HepG2 (cell line): Measurements from ENCODE around the gene MMP17. TPM values are rescaled to one million over a fixed set of nuclear protein-coding genes. Genes with fewer than 3 reads are reported as not detected.

Experiments used
- CC2D1A ChIP-seq: sonication (generic); formaldehyde crosslinking; IDR thresholded peaks from 2 replicates; pipeline ENCODE4 v1.8.1; 2023; ENCODE audit warnings: mild to moderate bottlenecking, missing genetic modification reagents
- DBP ChIP-seq: sonication (generic); formaldehyde crosslinking; IDR thresholded peaks from 2 replicates; pipeline ENCODE4 v1.4.0; 2020; ENCODE audit warnings: missing genetic modification reagents; ENCODE audit errors: not compliant biosample characterization
- DMAP1 ChIP-seq: IDR thresholded peaks from 2 replicates; pipeline ENCODE4 v1.6.1; 2016
- GPN1 ChIP-seq: sonication (generic); formaldehyde crosslinking; IDR thresholded peaks from 2 replicates; pipeline ENCODE4 v1.5.1; 2020; ENCODE audit warnings: missing genetic modification reagents, borderline replicate concordance
- HES4 ChIP-seq: sonication (generic); formaldehyde crosslinking; IDR thresholded peaks from 2 replicates; pipeline ENCODE4 v1.9.0; 2021; ENCODE audit warnings: mild to moderate bottlenecking, missing genetic modification reagents, borderline replicate concordance
- HOXD1 ChIP-seq: sonication (generic); formaldehyde crosslinking; IDR thresholded peaks from 2 replicates; pipeline ENCODE4 v1.5.0; 2020; ENCODE audit warnings: missing genetic modification reagents
- MAFF ChIP-seq: IDR thresholded peaks from 2 replicates; pipeline ENCODE4 v1.6.1; 2011; ENCODE audit warnings: low read depth, low read length, improper control_type of control experiment
- RAD21 ChIP-seq: fragments of 450-650 bp; formaldehyde crosslinking; IDR thresholded peaks from 2 replicates; pipeline ENCODE4 v1.5.0; 2020; ENCODE audit warnings: mild to moderate bottlenecking
- TBL1XR1 ChIP-seq: fragments of 150-350 bp; IDR thresholded peaks from 2 replicates; pipeline ENCODE4 v1.6.1; 2014; ENCODE audit warnings: borderline replicate concordance, low read length; ENCODE audit not compliant: partially characterized antibody
- YEATS2 ChIP-seq: sonication (generic); formaldehyde crosslinking; IDR thresholded peaks from 2 replicates; pipeline ENCODE4 v1.4.0; 2020; ENCODE audit warnings: missing genetic modification reagents, borderline replicate concordance
- ZBTB38 ChIP-seq: sonication (generic); formaldehyde crosslinking; IDR thresholded peaks from 2 replicates; pipeline ENCODE4 v1.5.1; 2020; ENCODE audit warnings: mild to moderate bottlenecking, missing genetic modification reagents
- ZBTB40 ChIP-seq, 2 experiments: fragments of 450-650 bp in 1 of 2; sonication (generic) in 1 of 2; formaldehyde crosslinking in 1 of 2; IDR thresholded peaks; 2 replicates each; pipeline versions ENCODE4 v1.6.1 to v1.8.0; 2016 to 2022; ENCODE audit warnings: antibody characterized with exemption in 1 of 2, mild to moderate bottlenecking in 1 of 2, missing genetic modification reagents in 1 of 2
- ZNF207 ChIP-seq: fragments of 450-650 bp; IDR thresholded peaks from 2 replicates; pipeline ENCODE4 v1.6.1; 2016; ENCODE audit warnings: antibody characterized with exemption, borderline replicate concordance
- ZNF431 ChIP-seq: sonication (generic); formaldehyde crosslinking; IDR thresholded peaks from 2 replicates; pipeline ENCODE4 v1.9.0; 2022; ENCODE audit warnings: missing genetic modification reagents, low read depth, mild to moderate bottlenecking, borderline replicate concordance
- ZNF543 ChIP-seq: sonication (generic); formaldehyde crosslinking; IDR thresholded peaks from 2 replicates; pipeline ENCODE4 v1.4.0; 2020; ENCODE audit warnings: mild to moderate bottlenecking, missing genetic modification reagents
- ZNF749 ChIP-seq: sonication (generic); formaldehyde crosslinking; IDR thresholded peaks from 2 replicates; pipeline ENCODE4 v1.8.0; 2022; ENCODE audit warnings: mild to moderate bottlenecking, missing genetic modification reagents, moderate library complexity, borderline replicate concordance
- ZSCAN5A ChIP-seq: sonication (generic); formaldehyde crosslinking; IDR thresholded peaks from 2 replicates; pipeline ENCODE4 v1.8.0; 2022; ENCODE audit warnings: mild to moderate bottlenecking, missing genetic modification reagents, borderline replicate concordance
- polyA plus RNA-seq, 8 experiments: library from polyadenylated mRNA; depleted of rRNA in 3 of 8; stranded (reverse) in 7 of 8; unstranded in 1 of 8; fragments of >200 nt; fragmentation: Illumina TruSeq in 4 of 8; extraction: Trizol in 4 of 8; gene quantifications; 2 replicates each; pipeline versions ENCODE4 v1.2.1 to v1.2.3, GENCODE V29; 2011 to 2016; ENCODE audit warnings: low read depth in 4 of 8, missing spikeins in 1 of 8, mixed read lengths in 1 of 8; ENCODE audit not compliant: insufficient read depth in 1 of 8
- total RNA-seq, 5 experiments: library from RNA; depleted of rRNA; stranded (reverse); fragments of >200 nt; fragmentation: Illumina TruSeq; extraction: Trizol; gene quantifications; 2 replicates each; pipeline ENCODE4 v1.2.3, GENCODE V29; 2016; ENCODE audit warnings: low read depth in 1 of 5

Gene MMP17
- total and polyA plus RNA-seq, 2 of the 13 experiments (the other 11 are each of a cell fraction or from before 2014, with no cell fraction given), result 0.55 to 0.80 TPM

GRCh38 chr12:131860472-131861260 is 32.5 kb downstream of the MMP17 start (continued):
- TF ChIP-seq ZBTB40 (IDR thresholded peaks at IDR 0.05) (no peak), ZBTB40 (CRISPR knock-in tag; IDR thresholded peaks at IDR 0.05) (peak; percentile 88; the same call in 1 of the 2 replicates), ZNF431 (0 out of 2 replicates have a peak, but pooled peaks have one; percentile 37), ZSCAN5A (CRISPR knock-in tag) (no peak), ZNF749 (CRISPR knock-in tag) (peak; percentile 61; the same call in 1 of the 2 replicates), GPN1 (CRISPR knock-in tag) (no peak), RAD21 (CRISPR knock-in tag) (no peak; the same call in none of the 2 replicates), HOXD1 (CRISPR knock-in tag) (no peak; the same call in 1 of the 2 replicates), DBP (CRISPR knock-in tag) (no peak), ZNF207 (no peak), ZNF543 (peak; percentile 97), HES4 (peak; percentile 88; the same call in 1 of the 2 replicates), YEATS2 (CRISPR knock-in tag) (peak; percentile 79; the same call in 1 of the 2 replicates), TBL1XR1 (peak; percentile 91), CC2D1A (no peak), DMAP1 (CRISPR knock-in tag) (peak; percentile 100), ZBTB38 (CRISPR knock-in tag) (peak; percentile 90), MAFF (peak; percentile 58; the same call in 1 of the 2 replicates)
